Omental fat pad (tissue), 4 donors: ENCODE data around the gene LAPTM5. TPM values are rescaled to one million over a fixed set of nuclear protein-coding genes. Genes with fewer than 3 reads are reported as not detected.
A peak's percentile ranks its signal among the peaks of the same experiment; 100 is the strongest.

Experiments used
- ATAC-seq: fragments of 150-250 bp; one replicate; pipeline ENCODE4 v1.9.1; 2016; ENCODE audit warnings: mild to moderate bottlenecking, moderate library complexity; ENCODE audit not compliant: low FRiP score
- DNase-seq: peaks from one replicate; pipeline ENCODE4 v3.0.0-alpha.2; 2019; ENCODE audit warnings: low spot score
- total RNA-seq, 4 donors: library from RNA; depleted of rRNA; stranded (reverse); fragments of >200 nt; gene quantifications; one replicate each; pipeline ENCODE4 v1.1.0, GENCODE V29; 2016
- TF ChIP-seq, protein P1 (sequence below), 3 donors: fragments of 450-650 bp; IDR thresholded peaks; one replicate each; pipeline ENCODE4 v1.5.1; 2016 to 2017; ENCODE audit warnings: antibody characterized with exemption in 3 of 3, mild to moderate bottlenecking in 3 of 3, moderate library complexity in 2 of 3

Gene LAPTM5
- total RNA-seq, 4 donors from 2014 or later: 87.4 to 327 (median 154) TPM

DNA sequence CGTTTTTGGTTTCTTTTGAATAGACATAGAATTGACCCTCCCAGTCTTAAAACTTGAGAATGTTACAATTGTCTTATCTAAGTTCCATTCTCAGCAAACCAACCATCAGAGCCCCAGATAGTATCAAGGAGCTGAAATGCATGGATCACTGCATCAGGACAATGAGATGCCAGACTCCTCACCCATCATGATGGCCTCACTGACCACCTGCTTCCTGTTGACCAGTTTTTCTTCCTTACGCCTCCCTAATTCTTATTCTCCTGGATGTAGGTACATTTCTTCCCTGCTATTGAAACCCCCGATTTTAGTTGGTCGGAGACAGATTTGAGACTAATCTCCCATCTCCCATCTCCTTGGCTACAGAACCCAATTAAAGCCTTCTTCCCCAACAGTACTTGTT is 51.9 kb downstream of the LAPTM5 start:
- DNase-seq (no peak), ATAC-seq (no peak)
- TF ChIP-seq, protein P1, sequence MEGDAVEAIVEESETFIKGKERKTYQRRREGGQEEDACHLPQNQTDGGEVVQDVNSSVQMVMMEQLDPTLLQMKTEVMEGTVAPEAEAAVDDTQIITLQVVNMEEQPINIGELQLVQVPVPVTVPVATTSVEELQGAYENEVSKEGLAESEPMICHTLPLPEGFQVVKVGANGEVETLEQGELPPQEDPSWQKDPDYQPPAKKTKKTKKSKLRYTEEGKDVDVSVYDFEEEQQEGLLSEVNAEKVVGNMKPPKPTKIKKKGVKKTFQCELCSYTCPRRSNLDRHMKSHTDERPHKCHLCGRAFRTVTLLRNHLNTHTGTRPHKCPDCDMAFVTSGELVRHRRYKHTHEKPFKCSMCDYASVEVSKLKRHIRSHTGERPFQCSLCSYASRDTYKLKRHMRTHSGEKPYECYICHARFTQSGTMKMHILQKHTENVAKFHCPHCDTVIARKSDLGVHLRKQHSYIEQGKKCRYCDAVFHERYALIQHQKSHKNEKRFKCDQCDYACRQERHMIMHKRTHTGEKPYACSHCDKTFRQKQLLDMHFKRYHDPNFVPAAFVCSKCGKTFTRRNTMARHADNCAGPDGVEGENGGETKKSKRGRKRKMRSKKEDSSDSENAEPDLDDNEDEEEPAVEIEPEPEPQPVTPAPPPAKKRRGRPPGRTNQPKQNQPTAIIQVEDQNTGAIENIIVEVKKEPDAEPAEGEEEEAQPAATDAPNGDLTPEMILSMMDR (IDR thresholded peaks at IDR 0.05): no peak

DNA sequence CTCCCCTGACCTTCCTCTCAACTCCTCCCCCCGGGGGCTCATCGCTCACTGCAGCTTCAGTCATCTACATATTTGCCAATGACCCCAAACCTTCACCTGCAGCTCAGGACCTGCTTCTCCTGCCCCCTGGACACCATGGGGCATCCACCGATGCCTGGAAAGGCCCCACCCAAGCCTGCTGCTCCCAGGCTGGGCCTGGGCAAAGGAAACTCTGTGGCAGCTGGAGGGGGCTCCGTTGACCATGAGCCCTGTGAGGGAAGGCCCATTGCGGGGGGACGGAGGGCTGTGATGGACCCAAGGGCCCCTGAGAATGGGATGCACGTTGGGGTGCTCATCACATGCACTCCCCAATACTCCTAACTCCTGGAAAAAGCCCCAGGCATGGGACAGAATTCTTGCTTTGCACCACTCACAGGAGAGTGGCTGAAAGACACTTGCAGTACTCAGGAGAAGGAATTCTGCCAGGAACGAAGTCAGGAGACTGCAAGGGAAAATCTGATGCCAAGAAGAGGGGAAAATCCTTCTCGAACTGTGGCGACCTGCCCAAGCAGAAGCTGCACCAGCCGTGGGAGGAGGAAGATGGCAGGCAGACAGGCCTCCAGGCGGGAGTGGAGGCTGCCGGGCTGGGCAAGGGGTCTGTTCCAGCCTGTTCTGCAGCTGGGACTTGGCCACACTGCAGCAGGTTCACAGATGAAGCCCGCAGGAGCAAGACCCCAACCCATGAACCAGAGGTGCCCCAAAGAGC is 52.6 kb downstream of the LAPTM5 start:
- ATAC-seq (no peak), DNase-seq (no peak)
- TF ChIP-seq, protein P1 (IDR thresholded peaks at IDR 0.05): no peak

DNA sequence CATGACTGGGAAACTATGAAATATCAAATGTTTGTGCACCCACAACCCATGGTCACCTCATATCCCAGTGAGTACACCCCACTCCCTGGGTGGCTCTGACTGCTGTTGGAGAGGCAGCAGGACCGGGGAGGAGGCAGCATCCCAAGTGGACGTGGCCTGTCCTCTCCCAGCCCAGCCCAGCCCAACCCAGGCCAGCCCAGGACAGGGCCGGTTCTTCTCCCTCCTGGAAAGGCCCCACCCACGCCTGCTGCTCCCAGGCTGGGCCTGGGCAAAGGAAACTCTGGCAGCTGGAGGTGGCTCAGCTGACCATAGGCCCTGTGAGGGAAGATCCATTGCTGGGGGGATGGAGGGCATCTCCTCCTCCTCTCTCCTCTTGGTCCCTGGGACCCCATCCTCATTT is 53.3 kb downstream of the LAPTM5 start:
- DNase-seq (no peak), ATAC-seq (no peak)
- TF ChIP-seq, protein P1 (IDR thresholded peaks at IDR 0.05): no peak

DNA sequence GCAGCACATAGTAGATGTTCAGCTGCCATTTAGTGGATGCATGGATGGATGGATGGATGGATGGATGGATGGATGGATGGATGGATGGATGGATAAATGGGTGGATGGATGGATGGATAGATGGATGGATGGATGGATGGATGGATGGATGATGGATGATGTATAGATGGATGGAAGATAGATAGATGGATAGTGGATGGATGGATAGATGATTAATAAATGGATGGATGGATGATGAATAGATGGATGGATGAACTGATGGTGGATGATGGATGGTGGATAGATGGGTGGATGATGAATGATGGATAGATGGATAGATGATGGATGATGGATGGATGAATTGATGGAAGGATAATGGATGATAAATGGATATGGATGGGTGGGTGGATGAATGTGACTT is 54.8 kb downstream of the LAPTM5 start:
- ATAC-seq (no peak), DNase-seq (no peak)
- TF ChIP-seq, protein P1 (IDR thresholded peaks at IDR 0.05): no peak

DNA sequence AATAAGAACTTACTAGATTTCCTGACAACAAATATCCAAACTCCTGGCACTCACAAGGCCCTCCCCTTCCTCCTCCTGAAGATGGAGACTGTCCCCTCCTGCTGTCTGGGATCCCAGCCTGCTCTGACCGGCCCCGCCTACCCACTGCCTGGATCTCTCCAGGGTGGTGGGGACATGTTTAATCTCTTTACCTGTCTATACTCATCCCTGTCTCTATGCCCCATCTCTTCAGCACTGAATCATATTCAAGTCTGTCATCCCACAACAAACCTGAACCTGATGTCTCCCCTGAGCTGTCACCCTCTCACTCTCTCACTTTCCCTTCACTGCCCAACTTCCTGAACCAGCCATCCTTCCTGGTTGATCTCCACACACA is 56.3 kb downstream of the LAPTM5 start:
- TF ChIP-seq, protein P1 (IDR thresholded peaks at IDR 0.05): no peak
- ATAC-seq (no peak), DNase-seq (no peak)

DNA sequence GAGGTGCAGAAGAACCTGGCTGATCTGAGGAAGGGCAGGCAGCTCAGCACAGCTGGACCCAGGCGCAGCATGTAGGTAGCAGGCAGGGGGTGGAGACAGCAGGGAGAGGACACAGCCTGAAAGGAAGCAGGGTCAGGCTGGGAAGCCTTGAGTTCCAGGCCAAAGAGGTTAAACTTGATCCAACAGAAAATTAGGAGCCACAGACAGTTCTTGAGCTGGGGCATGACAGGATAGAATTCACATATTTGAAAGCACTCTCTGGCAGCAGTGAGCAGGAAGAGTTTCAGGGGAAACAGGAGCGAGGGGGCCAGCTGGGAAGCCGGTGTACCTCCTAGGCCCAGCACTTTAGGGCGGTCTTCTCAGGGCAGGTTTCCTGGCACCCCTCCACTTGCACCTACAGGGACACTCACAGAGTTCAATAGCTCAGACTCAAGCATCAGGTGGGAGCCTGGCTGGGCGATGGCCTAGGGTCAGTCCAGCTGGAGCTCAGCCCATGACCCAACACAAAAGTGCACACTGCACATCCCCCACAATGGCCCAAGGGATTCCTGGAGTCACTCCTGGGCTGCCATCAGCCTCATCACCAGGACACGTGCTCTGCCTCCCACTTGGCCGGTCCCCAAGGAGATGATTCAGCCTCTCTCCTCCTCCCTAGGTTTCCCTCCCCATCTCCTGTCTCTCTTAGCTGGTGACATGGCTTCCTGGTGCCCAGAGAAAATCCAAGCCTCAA is 56.9 kb downstream of the LAPTM5 start:
- no peak for DNase-seq
- TF ChIP-seq, protein P1 (IDR thresholded peaks at IDR 0.05): no peak
- ATAC-seq: peak; percentile 16

DNA sequence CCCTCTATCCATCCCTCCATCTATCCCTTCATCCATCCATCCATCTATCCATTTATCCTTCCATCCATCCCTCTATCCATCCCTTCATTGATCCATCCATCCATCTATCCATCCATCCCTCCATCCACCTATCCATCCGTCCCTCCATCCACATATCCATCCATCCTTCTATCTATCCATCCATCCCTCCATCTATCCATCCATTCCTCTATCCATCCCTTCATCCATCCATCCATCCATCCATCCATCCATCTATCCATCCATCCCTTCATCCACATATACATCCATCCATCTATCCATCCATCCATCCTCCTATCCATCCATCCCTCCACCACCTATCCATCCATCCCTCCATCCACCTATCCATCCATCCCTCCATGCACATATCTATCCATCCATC is 57.8 kb downstream of the LAPTM5 start:
- TF ChIP-seq, protein P1 (IDR thresholded peaks at IDR 0.05): no peak
- ATAC-seq (no peak), DNase-seq (no peak)
